ENCODE data around the gene CCR2.

DNA sequence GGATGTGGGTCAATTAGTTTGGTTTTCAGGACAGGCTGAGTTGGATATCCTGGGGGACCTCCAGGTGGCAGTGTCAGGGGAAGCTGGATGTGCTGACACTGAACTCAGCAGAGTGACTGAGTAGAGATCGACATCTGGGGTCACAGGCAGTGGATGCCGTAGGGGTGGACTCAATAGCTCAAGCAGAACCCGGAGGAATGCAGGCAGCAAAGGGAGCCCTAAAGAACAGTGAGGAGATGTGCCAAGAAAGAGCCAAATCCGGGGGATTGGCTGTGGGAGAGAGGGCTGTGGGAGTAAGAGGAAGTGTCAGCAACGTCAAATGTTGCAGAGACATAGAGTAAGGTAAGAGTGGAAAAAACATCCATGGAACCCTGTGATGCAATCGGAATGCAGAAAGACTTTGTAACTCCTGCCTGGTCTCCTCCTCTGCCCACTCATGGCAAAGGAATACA is 41.3 kb downstream of the CCR2 start:
- TF ChIP-seq, protein P1, sequence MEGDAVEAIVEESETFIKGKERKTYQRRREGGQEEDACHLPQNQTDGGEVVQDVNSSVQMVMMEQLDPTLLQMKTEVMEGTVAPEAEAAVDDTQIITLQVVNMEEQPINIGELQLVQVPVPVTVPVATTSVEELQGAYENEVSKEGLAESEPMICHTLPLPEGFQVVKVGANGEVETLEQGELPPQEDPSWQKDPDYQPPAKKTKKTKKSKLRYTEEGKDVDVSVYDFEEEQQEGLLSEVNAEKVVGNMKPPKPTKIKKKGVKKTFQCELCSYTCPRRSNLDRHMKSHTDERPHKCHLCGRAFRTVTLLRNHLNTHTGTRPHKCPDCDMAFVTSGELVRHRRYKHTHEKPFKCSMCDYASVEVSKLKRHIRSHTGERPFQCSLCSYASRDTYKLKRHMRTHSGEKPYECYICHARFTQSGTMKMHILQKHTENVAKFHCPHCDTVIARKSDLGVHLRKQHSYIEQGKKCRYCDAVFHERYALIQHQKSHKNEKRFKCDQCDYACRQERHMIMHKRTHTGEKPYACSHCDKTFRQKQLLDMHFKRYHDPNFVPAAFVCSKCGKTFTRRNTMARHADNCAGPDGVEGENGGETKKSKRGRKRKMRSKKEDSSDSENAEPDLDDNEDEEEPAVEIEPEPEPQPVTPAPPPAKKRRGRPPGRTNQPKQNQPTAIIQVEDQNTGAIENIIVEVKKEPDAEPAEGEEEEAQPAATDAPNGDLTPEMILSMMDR (IDR thresholded peaks at IDR 0.05): no peak
- TF ChIP-seq POLR2A (IDR thresholded peaks at IDR 0.05; ENCODE audit: low read depth): no peak
